RWPE1 (cell line): Measurements from ENCODE around the gene PIM3.

ENCODE experiments used
- CTCF ChIA-PET: fragments of 350-600 bp; sonication (Branson Sonifier 250); formaldehyde crosslinking; extraction: SDS; loops from one replicate; lab custom pipeline; 2021; lab: Yijun Ruan, JAX
- POLR2A ChIA-PET: fragments of 400-600 bp; formaldehyde crosslinking; extraction: SDS; loops from one replicate; lab custom pipeline; 2020; ENCODE audit warnings: antibody characterized with exemption; ENCODE audit not compliant: low non-redundant PET; lab: Yijun Ruan, JAX
- DNase-seq: peaks from one replicate; pipeline ENCODE4 v3.0.0; 2012; ENCODE audit warnings: low spot score
- H3K27ac ChIP-seq: fragments of 450-650 bp; 2 replicates; pipeline ENCODE4 v1.5.1; 2017
- TF ChIP-seq, protein P1 (sequence below): fragments of 450-650 bp; conservative IDR thresholded peaks from 2 replicates; pipeline ENCODE4 v1.5.1; 2017; ENCODE audit warnings: low read depth, mild to moderate bottlenecking

PIM3 gene

DNA sequence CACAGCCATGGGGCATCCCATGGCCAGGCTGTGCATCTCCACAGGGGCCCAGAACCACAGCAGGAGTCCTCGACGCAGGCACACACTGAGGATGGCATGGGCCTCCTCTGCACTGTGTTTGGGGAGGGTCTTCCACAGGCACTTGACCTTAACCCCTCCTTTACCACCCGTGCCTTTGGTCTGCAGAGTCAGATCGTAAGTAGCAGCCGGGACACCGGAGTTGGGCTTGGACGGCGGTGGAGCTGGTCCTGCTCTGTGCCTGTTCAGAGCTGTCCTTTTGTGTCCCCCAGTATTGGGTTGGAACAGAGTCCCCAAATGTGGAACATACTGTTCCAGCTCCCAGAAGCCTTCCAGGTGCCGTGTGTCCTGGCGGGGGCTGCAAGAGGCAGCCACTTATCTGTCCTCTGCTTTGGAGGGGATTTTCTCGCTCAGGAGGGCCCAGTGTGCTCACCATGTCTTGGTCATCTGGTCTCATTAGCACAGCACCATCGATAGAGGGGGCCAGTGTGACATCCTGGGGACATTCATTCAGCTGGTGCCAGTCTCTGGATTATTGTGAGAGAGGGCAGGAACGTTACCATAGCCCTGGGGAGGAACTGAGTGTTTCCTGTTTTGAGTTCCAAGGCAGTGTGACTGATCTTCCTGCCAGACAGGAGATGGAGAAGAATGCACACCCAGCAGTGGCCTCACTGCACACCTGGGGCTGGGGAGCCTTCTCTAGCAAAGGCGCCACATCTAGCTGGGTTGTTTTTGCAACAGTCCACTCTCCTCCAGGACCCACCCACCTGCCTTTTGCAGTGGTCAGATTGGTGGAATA, 29.8 kb upstream of the PIM3 start:
- peak overlapping the region; percentile 90 for H3K27ac ChIP-seq
- TF ChIP-seq, protein P1, sequence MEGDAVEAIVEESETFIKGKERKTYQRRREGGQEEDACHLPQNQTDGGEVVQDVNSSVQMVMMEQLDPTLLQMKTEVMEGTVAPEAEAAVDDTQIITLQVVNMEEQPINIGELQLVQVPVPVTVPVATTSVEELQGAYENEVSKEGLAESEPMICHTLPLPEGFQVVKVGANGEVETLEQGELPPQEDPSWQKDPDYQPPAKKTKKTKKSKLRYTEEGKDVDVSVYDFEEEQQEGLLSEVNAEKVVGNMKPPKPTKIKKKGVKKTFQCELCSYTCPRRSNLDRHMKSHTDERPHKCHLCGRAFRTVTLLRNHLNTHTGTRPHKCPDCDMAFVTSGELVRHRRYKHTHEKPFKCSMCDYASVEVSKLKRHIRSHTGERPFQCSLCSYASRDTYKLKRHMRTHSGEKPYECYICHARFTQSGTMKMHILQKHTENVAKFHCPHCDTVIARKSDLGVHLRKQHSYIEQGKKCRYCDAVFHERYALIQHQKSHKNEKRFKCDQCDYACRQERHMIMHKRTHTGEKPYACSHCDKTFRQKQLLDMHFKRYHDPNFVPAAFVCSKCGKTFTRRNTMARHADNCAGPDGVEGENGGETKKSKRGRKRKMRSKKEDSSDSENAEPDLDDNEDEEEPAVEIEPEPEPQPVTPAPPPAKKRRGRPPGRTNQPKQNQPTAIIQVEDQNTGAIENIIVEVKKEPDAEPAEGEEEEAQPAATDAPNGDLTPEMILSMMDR: peak; percentile 63
- CTCF ChIA-PET: interaction anchor here (0.6 to 2.0 kb wide), 8 partner anchors 21 to 294 kb away, joined by 3 to 12 read pairs (median 4); no protein-coding TSS in a partner anchor
- no peak for DNase-seq
- POLR2A ChIA-PET: interaction anchor here (0.7 kb wide), 1 partner anchor 31 kb away, joined by 3 read pairs; no protein-coding TSS in a partner anchor

GRCh38 chr22:49933236-49934159, 27.1 kb upstream of the PIM3 start:
- TF ChIP-seq, protein P1: no peak
- no peak for DNase-seq
- CTCF ChIA-PET: interaction anchor here (0.7 to 1.4 kb wide), 2 partner anchors 97 to 144 kb away, joined by 4 to 6 read pairs; no protein-coding TSS in a partner anchor
- peak overlapping the region; percentile 90 for H3K27ac ChIP-seq
- POLR2A ChIA-PET: interaction anchor here (0.8 kb wide), 1 partner anchor 97 kb away, joined by 3 read pairs; no protein-coding TSS in a partner anchor

DNA sequence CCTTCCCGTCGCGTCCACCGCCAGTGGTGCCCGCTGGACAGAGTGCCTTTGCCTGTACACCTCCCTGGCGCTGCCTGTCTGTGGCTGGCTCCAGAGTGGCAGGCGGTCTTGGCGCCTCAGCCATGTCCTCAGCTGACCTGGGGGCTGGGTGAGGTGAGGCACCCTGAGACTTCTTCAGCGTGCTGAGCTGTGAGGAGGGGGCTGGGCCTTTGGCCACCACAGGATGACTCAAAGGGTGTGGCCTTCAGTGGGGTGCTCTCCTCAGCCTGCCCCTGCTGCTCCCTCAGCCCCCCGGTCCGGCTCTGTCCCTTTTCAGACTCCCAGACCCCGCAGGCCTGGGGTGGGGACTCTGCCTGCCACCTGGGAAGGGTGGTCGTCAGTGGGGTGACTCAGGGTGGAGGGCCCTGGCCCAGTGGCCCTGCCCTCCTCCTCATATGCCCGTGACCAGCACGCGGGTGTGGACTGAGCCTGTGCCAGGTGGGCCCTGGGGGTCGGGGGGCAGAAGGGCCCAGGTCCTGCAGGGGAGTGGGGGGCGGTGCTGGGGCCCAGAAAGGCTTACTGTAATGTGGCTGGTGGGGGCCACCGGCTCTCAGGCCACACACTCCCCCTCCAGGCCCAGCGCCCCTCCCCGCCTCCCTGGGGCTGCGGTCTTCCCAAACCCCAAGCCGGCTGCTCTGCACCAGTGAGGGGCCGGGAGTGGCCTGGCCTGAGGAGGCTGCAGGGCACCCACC, 26.2 kb upstream of the PIM3 start:
- DNase-seq: no peak
- ChIA-PET POLR2A (no interaction called here), CTCF (no interaction called here)
- TF ChIP-seq, protein P1: no peak
- peak overlapping the region; percentile 90 for H3K27ac ChIP-seq

GRCh38 chr22:49934891-49935557, 25.5 kb upstream of the PIM3 start:
- TF ChIP-seq, protein P1: no peak
- POLR2A ChIA-PET: interaction anchor here (1.7 kb wide), 1 partner anchor 16 kb away, joined by 10 read pairs; no protein-coding TSS in a partner anchor
- DNase-seq: peak; percentile 41
- peak overlapping the region; percentile 90 for H3K27ac ChIP-seq
- CTCF ChIA-PET: no interaction called here

DNA sequence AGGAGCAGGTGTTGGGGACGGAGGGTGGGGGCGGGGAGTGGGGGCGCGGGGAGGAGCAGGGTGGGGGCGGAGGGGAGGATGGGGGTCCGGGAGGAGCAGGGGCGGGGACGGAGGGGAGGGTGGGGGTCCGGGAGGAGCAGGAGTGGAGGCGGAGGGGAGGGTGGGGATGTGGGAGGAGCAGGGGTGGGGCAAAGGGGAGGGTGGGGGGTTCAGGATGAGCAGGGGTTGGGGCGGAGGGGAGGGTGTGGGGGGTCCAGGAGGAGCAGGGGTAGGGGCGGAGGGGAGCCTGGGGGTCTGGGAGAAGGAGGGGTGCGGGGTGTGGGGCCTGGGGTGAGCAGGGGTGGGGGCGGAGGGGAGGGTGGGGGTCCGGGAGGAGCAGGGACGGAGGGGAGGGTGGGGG, 25.0 kb upstream of the PIM3 start:
- H3K27ac ChIP-seq: peak overlapping the region; percentile 83
- TF ChIP-seq, protein P1: no peak
- POLR2A ChIA-PET: interaction anchor here (0.8 to 1.7 kb wide), 3 partner anchors 11 to 27 kb away, joined by 3 to 10 read pairs (median 4); no protein-coding TSS in a partner anchor
- DNase-seq: no peak
- CTCF ChIA-PET: no interaction called here
